Activated CD4-positive, alpha-beta memory T cell treated with anti-CD3 and anti-CD28 coated beads, Interleukin-2, amount 10 ng/mL, durations not matched to agents 7 days and 5 days (primary cell): ENCODE data around the gene PLEKHG5. TPM values are rescaled to one million over a fixed set of nuclear protein-coding genes. Genes with fewer than 3 reads are reported as not detected.
"Not testable (repeated sequence)": the region's sequence is repeated elsewhere in the genome, so short reads cannot be mapped to it uniquely, and the experiment has no call there.

Experiments used
- CTCF ChIA-PET: fragments of 350-600 bp; sonication (Branson Sonifier 250); formaldehyde crosslinking; loops from one replicate; lab custom pipeline; 2021; ENCODE audit warnings: antibody characterized with exemption, inconsistent platforms; lab: Charles Lee
- POLR2A ChIA-PET: fragments of 350-600 bp; sonication (Branson Sonifier 250); formaldehyde crosslinking; loops from one replicate; lab custom pipeline; 2021; ENCODE audit warnings: antibody characterized with exemption; lab: Charles Lee
- DNase-seq: peaks from one replicate; pipeline ENCODE4 v3.0.0-alpha.2; 2020
- H3K27ac Mint-ChIP-seq: one replicate; pipeline ENCODE4 v1.8.0; 2021; ENCODE audit warnings: mild to moderate bottlenecking, mixed read lengths
- H3K27me3 Mint-ChIP-seq: one replicate; pipeline ENCODE4 v1.8.0; 2021; ENCODE audit warnings: mixed read lengths
- H3K36me3 Mint-ChIP-seq: one replicate; pipeline ENCODE4 v1.8.0; 2021; ENCODE audit warnings: low read depth, mixed read lengths
- H3K4me1 Mint-ChIP-seq: one replicate; pipeline ENCODE4 v1.8.0; 2021; ENCODE audit warnings: mixed read lengths
- H3K4me3 Mint-ChIP-seq: one replicate; pipeline ENCODE4 v1.8.0; 2021; ENCODE audit warnings: mild to moderate bottlenecking, mixed read lengths
- H3K9me3 Mint-ChIP-seq: one replicate; pipeline ENCODE4 v1.8.0; 2021; ENCODE audit warnings: mixed read lengths
- total RNA-seq, 2 experiments: library from RNA; stranded (reverse); gene quantifications; one replicate each; pipeline ENCODE4 v1.2.3, GENCODE V29; 2021

PLEKHG5 gene
- total RNA-seq, 2 experiments from 2014 or later: 1.7 to 2.3 TPM

DNA sequence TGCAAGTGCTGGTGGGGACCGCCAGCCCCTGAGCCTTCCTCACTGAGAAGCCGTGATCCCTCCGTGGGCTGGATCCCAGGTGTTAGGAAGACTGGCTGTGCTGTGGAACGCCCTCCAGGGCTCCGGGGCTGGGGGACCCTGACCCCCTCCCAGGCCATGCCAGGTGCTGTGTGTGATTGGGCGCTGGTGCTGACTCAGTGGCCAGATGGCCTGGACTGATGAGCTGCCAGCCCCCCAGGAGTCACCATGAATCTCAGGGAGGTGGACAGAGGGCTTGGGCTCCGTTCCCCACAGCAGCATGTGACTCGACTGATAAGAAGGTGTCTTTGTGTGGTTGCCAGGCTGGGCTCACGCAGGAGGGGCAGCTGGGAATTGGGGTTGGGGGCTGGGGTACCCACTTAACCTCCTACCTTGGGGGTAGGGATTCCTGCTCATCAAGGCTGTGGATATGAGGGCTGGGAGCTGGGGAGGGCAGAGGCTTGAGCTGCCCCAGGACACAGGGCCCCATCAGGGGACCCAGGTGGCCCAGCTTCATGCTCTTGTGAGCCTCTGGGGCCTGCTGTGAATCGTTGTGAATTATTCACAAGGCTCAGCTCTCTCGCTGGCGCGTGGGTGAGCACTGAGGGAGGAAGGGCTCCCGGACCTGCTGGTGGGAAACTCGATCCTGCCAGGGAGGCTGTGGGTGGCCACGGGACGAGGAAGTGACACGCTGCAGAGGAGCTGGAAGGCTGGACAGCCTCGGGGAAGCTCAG, 61.6 kb downstream of the PLEKHG5 start:
- H3K27ac Mint-ChIP-seq, H3K9me3 Mint-ChIP-seq, H3K36me3 Mint-ChIP-seq, H3K4me3 Mint-ChIP-seq, DNase-seq, H3K4me1 Mint-ChIP-seq, POLR2A ChIA-PET: not testable (repeated sequence)
- H3K27me3 Mint-ChIP-seq: peaks cover 23% of the 10 kb centered on the region
- CTCF ChIA-PET: interaction anchor here (0.5 to 1.6 kb wide), 2 partner anchors 11 to 225 kb away, joined by 4 to 7 read pairs; no protein-coding TSS in a partner anchor

DNA sequence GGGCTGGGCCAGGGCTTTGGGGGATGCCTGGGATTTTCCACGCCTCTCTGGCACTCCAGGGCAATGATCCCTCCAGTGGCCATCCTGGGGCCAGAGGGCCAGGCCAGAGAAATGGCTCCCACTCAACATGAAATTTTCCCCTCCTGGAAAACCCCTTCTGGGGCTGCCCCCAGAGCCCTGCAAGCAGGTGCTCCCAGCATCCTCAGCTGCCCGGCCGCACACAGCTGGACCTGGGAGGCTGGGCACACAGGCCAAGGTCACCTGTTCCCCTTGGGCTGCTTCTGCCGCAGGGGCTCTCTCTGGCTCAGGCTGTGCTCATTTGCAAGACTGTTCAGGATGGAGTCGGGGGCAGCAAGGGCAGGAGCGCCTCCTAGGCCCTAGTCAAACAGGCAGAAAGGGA, 63.0 kb downstream of the PLEKHG5 start:
- peaks cover 26% of the 10 kb centered on the region for H3K27me3 Mint-ChIP-seq
- H3K4me1 Mint-ChIP-seq, H3K27ac Mint-ChIP-seq, CTCF ChIA-PET, DNase-seq, H3K36me3 Mint-ChIP-seq, H3K4me3 Mint-ChIP-seq, POLR2A ChIA-PET, H3K9me3 Mint-ChIP-seq: not testable (repeated sequence)

DNA sequence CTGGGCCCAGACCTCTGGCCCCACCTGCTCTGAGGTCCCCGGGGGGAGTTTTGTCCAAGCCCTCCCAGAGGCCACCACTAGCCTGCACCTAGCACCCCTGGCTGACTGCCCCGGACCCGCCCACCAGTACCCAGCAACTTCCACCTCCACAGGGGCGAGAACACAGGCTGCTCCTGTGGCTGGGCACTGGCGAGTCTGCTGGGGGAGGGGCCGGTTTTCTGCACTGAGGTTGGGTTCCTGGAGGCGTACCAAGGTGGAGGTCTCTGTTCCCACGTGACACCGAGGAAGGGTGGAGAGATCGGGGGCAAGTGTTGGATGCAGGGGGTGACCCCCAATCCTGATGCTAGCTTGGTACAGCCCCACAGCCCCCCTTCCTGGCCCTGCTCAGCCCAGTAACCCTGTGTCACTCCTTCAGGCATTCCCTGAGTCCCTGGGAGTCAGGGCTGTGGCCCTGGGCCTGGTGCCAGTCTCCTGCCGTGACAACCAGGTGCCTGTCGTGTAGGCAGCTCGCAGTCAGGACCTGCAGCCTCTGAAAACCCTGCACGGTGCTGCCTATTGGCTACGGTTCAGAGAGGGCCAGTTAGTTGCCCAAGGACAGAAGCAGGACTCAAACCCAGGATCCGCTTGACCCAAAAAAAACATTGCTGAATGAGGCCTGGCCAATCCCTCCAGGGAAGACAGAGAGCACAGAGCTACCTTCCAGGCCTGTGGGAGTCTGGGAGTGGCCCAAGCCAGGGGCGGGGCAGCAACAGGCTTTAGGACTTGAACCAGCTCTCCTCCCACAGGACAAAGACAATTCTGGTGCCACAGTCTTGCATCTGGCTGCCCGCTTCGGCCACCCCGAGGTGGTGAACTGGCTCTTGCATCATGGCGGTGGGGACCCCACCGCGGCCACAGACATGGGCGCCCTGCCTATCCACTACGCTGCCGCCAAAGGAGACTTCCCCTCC, 63.8 kb downstream of the PLEKHG5 start:
- Mint-ChIP-seq H3K36me3 (no peaks in the 10 kb centered on the region), H3K4me1 (peaks cover 12% of the 10 kb centered on the region), H3K27ac (no peak overlapping the region), H3K9me3 (no peaks in the 10 kb centered on the region), H3K4me3 (no peak overlapping the region), H3K27me3 (peaks cover 30% of the 10 kb centered on the region)
- CTCF ChIA-PET: interaction anchor here (0.9 to 1.7 kb wide), 2 partner anchors 13 to 22 kb away, joined by 3 to 7 read pairs; no protein-coding TSS in a partner anchor
- POLR2A ChIA-PET: no interaction called here
- no peak for DNase-seq

DNA sequence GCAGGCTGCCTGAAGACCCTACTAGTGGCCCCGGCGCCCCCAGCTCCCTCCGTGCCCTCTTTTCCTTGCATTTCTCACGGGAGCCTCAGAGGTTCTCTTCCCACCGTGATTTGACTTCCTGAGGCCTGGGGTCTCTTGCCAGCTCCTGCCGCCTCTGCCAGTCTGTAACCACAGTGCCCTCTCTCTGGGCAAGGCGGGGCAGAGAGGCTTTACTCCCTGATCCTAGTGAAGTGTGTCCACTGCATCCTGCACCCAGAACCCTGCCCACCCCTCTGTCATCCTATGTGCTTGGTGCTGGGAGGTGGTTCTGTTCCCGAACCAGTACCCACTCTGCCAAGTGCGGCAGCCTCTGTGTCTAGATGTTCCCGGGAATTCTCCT, 64.5 kb downstream of the PLEKHG5 start:
- H3K4me3 Mint-ChIP-seq: no peak overlapping the region
- peaks cover 16% of the 10 kb centered on the region for H3K4me1 Mint-ChIP-seq
- no peaks in the 10 kb centered on the region for H3K9me3 Mint-ChIP-seq
- ChIA-PET CTCF (interaction anchor here (0.9 to 1.7 kb wide), 3 partner anchors 11 to 23 kb away, joined by 3 to 7 read pairs (median 4); no protein-coding TSS in a partner anchor), POLR2A (no interaction called here)
- H3K27ac Mint-ChIP-seq: no peak overlapping the region
- DNase-seq: no peak
- peaks cover 32% of the 10 kb centered on the region for H3K27me3 Mint-ChIP-seq
- no peaks in the 10 kb centered on the region for H3K36me3 Mint-ChIP-seq

DNA sequence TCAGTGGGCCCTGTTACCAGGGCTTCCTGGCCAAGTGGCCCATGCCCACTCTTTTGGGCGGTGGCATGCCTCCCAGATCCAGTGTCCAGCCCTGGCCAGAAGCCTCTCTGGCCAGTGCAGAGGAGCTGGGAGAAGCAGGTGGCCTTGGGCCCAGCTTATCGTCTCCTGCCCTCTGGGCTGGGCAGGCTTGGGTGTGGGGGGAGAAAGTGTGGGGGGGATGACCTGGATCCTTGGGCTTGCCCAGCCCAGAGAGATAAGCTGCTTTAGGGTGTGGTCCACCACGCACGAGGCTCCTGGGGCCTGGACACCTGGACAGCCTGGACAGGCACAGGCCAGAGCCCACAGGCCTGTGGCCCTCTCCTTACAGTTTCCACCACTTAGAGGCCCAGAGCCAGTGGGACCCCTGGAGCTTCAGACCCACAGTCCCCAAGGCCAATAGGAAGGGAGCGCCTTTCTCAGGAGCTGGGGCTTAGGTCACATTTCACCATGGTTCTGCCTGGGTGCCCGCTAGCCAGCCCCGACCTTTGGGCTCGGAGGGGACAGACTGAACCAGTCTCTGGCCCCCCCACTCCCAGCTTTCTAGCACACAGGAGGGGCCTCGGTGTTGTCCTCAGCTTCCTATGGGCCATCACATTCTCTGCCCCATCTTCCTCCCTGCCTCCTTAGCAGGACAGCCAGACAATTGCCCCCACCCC, 65.0 kb downstream of the PLEKHG5 start:
- Mint-ChIP-seq H3K27ac (no peak overlapping the region), H3K27me3 (peaks cover 37% of the 10 kb centered on the region), H3K4me1 (peaks cover 22% of the 10 kb centered on the region), H3K4me3 (no peak overlapping the region), H3K36me3 (no peaks in the 10 kb centered on the region), H3K9me3 (no peaks in the 10 kb centered on the region)
- DNase-seq: no peak
- CTCF ChIA-PET: interaction anchor here (0.9 to 1.7 kb wide), 3 partner anchors 11 to 23 kb away, joined by 3 to 7 read pairs (median 4); no protein-coding TSS in a partner anchor
- POLR2A ChIA-PET: interaction anchor here (0.7 kb wide), 1 partner anchor 33 kb away, joined by 3 read pairs; no protein-coding TSS in a partner anchor

DNA sequence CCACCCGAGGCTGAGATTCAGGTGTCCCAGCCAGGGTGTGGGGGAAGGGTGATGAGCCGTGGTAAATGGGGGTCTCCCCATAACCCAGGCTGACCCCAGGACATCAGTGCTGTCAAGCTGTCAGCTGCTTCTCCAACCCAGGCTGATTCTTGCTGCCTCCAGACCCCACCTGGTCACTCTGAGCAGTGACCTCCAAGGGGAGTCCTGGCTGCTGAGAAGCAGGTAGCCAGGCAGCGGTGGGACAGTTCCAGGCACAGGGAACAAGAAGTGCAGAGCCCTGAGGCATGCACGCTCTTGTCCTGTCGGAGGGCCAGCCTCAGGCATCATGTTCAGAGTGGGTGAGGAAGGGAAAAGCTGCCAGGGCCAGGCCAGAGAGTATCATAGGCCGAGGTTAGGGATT, 65.8 kb downstream of the PLEKHG5 start:
- ChIA-PET POLR2A (no interaction called here), CTCF (interaction anchor here (1.3 to 1.7 kb wide), 3 partner anchors 12 to 15 kb away, joined by 4 to 7 read pairs (median 7); no protein-coding TSS in a partner anchor)
- H3K4me1 Mint-ChIP-seq: peaks cover 29% of the 10 kb centered on the region
- H3K27me3 Mint-ChIP-seq: peaks cover 43% of the 10 kb centered on the region
- H3K4me3 Mint-ChIP-seq: no peak overlapping the region
- no peaks in the 10 kb centered on the region for H3K9me3 Mint-ChIP-seq
- no peak for DNase-seq
- no peaks in the 10 kb centered on the region for H3K36me3 Mint-ChIP-seq
- H3K27ac Mint-ChIP-seq: no peak overlapping the region

DNA sequence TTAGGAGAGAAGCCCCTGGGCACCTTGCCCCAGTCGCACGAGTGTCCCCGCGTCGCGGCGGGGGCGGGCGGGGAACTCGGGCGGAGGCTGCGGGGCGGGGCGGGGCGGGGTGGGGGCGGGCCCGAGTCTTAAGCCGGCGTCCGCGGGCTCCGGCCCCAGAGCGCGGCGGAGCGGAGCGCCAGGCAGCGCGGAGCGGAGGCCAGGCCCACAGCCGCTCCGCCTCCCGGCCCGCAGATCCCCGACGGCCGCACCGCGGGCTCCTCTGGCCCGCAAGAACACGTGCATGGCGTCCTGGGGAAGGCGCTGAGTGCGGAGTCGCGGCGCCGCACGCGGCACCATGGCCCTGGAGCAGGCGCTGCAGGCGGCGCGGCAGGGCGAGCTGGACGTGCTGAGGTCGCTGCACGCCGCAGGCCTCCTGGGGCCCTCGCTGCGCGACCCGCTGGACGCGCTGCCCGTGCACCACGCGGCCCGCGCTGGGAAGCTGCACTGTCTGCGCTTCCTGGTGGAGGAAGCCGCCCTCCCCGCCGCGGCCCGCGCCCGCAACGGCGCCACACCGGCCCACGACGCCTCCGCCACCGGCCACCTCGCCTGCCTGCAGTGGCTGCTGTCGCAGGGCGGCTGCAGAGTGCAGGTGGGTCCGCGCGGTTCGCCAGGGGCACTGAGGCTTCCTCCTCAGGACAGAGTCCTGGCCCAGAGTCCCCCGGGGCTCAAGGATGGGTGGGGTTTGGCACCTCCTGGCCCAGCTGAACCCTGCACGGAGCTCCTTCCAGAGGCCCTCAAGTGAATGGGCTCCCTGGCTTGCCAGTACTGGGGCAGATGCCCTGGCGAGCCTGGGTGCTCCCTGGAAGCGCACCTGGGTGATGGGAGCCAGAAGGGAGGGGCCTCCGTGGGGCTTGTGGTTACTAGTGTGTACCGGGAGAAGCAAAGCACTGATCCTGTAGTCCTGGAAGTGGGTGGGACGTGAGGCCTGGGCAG, 66.6 kb downstream of the PLEKHG5 start, which contains the start of gene ESPN:
Gene ESPN (plus strand): TSS at position 158 of the 975 bp plus-strand sequence. CDS start 180 bp downstream, at position 338.
- H3K27ac Mint-ChIP-seq: no peak within 1 kb of the TSS
- H3K36me3 Mint-ChIP-seq: no peaks in the 10 kb centered on the region
- H3K4me1 Mint-ChIP-seq: peaks cover 33% of the 10 kb centered on the region
- H3K27me3 Mint-ChIP-seq: peaks cover 43% of the 10 kb centered on the region
- DNase-seq: no peak
- POLR2A ChIA-PET: no interaction called here
- no peaks in the 10 kb centered on the region for H3K9me3 Mint-ChIP-seq
- CTCF ChIA-PET: interaction anchor here (1.1 to 1.3 kb wide), 2 partner anchors 13 to 179 kb away, joined by 5 to 7 read pairs; no protein-coding TSS in a partner anchor
- H3K4me3 Mint-ChIP-seq: peak within 1 kb of the TSS; percentile 8

DNA sequence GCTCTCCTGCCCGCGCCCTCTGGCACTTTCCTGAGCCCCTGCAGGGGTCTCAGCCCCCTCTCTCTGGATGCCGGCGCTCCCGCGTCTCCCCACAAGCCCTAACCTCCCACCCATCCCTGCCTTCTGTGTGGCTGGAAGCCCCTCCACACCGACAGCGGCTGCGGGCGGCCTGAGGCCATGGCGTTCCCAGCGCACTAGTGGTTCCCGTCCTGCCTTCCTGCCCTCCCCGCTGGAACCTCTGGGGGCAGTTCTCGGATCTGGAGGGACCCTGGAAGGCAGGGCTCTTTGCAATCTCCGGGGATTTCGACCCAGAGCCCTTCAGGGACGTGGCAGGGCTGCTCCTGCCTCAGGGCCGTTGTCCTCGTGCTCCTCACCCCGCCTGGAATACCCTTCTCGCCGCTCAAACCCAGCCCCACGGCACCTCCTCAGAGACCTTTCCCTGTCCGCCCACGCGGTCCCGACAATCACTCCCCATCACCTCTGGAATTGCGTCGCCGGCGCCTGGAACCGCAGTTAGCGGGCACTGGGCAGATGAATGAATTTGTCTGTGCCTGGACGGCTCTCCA, 67.4 kb downstream of the PLEKHG5 start:
- no peak overlapping the region for H3K27ac Mint-ChIP-seq
- H3K4me3 Mint-ChIP-seq: peak overlapping the region; percentile 8
- POLR2A ChIA-PET: interaction anchor here (0.6 to 1.0 kb wide), 2 partner anchors 14 to 182 kb away, joined by 3 read pairs; no protein-coding TSS in a partner anchor
- peaks cover 45% of the 10 kb centered on the region for H3K27me3 Mint-ChIP-seq
- CTCF ChIA-PET: interaction anchor here (0.7 to 7.1 kb wide), 21 partner anchors 10 to 261 kb away, joined by 3 to 108 read pairs (median 5); partner anchors contain the start of gene PLEKHG5
- peaks cover 34% of the 10 kb centered on the region for H3K4me1 Mint-ChIP-seq
- H3K36me3 Mint-ChIP-seq: no peaks in the 10 kb centered on the region
- H3K9me3 Mint-ChIP-seq: no peaks in the 10 kb centered on the region
- DNase-seq: no peak

DNA sequence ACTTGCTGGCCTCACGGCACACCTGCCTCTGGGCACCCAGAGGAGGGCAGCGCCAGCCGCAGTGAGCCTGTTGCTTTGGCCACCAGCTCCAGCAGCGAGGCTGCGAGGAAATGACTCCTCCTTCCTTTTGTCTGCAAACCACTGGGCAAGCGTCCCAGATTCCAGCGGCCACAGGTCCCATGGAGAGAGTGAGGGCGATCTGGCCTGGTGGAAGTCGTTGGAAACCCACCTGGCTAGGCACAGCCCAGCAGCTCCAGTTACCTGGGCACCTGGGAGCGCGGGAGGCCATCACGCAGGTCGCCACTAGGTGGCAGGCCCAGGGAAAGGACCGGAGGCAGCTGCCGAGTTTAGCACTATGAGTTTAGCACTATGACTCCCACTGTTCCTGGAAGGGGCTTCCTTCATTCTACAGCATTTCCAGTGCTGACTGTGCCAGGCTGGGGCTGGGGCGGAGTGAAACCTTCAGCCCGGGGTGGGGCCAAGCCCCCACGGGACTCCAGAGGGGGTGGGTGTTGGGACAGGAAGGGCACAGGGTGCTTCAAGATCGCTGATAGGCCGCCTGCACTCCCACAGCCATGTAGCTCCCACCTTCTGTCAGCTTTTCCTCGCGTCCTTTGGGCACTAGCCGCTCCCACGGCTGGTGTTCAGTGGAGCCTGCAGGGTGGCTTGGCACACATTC, 68.0 kb downstream of the PLEKHG5 start:
- DNase-seq: peak; percentile 71
- ChIA-PET POLR2A (interaction anchor here (0.6 to 1.0 kb wide), 2 partner anchors 15 to 182 kb away, joined by 3 read pairs; no protein-coding TSS in a partner anchor), CTCF (interaction anchor here (0.7 to 7.1 kb wide), 28 partner anchors 10 to 278 kb away, joined by 3 to 108 read pairs (median 4); partner anchors contain the start of genes DNAJC11 and PLEKHG5)
- Mint-ChIP-seq H3K9me3 (no peaks in the 10 kb centered on the region), H3K27me3 (peaks cover 49% of the 10 kb centered on the region), H3K27ac (no peak overlapping the region), H3K36me3 (no peaks in the 10 kb centered on the region), H3K4me3 (no peak overlapping the region), H3K4me1 (peaks cover 35% of the 10 kb centered on the region)

DNA sequence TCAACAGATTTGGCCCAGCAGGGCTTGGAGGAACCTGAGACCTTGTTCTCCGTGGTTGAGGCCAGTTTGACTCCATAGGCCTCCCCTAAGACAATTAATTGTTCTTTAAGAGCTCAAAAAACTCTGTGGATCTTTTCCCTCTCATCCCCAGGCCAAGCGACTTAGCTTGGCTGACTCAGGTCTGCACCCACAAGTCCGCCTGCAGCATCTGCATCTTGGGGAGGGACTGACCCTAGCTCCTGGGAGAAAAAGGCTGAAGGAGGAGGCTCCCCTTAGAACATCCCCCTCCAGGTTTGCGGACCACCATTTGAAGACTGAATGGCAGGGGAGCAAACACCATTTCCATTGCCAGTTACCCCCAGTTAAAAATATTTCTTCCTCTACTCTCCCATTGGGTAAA, 70.2 kb downstream of the PLEKHG5 start:
- peaks cover 67% of the 10 kb centered on the region for H3K27me3 Mint-ChIP-seq
- ChIA-PET POLR2A (interaction anchor here (1.1 to 1.3 kb wide), 3 partner anchors 11 to 39 kb away, joined by 3 read pairs; no protein-coding TSS in a partner anchor), CTCF (interaction anchor here (0.7 to 7.1 kb wide), 5 partner anchors 15 to 221 kb away, joined by 3 to 108 read pairs (median 4); no protein-coding TSS in a partner anchor)
- H3K4me3 Mint-ChIP-seq: no peak overlapping the region
- peaks cover 35% of the 10 kb centered on the region for H3K4me1 Mint-ChIP-seq
- no peak overlapping the region for H3K27ac Mint-ChIP-seq
- no peak for DNase-seq
- H3K9me3 Mint-ChIP-seq: no peaks in the 10 kb centered on the region
- H3K36me3 Mint-ChIP-seq: no peaks in the 10 kb centered on the region
